ENCODE results near the gene RAB11FIP4. TPM values are rescaled to one million over a fixed set of nuclear protein-coding genes. Genes with fewer than 3 reads are reported as not detected.

RAB11FIP4 gene
- total and polyA plus RNA-seq, 4 donors: 5.2 to 19.1 (median 12.8) TPM

- no peak overlapping the region for H3K9ac ChIP-seq (ENCODE audit: insufficient read depth in 1 of 2, low read length in 2 of 2)
- ATAC-seq (ENCODE audit: insufficient read depth, low FRiP score): no peak
- 64 to 66% methylated on average over 4 of the region's 4 CpGs for WGBS, 2 donors
- DNase-seq: no peak
- H3K4me1 ChIP-seq (ENCODE audit: control insufficient read depth in 5 of 5, insufficient read depth in 5 of 5, low read length in 5 of 5): no peaks in the 10 kb centered on the region
- H3K27ac ChIP-seq (ENCODE audit: low read depth in 1 of 2, low read length in 1 of 2): no peak overlapping the region
- H3K36me3 ChIP-seq (ENCODE audit: control insufficient read depth in 4 of 4, insufficient read depth in 4 of 4, low read length in 4 of 4): no peaks in the 10 kb centered on the region
- no peak overlapping the region for H3K4me3 ChIP-seq
- no peaks in the 10 kb centered on the region for H3K27me3 ChIP-seq (ENCODE audit: control insufficient read depth in 3 of 3, insufficient read depth in 3 of 3, low read length in 2 of 3)
- TF ChIP-seq CTCF (IDR thresholded peaks at IDR 0.05; ENCODE audit: control extremely low read depth, extremely low read depth): no peak
- H3K9me3 ChIP-seq (ENCODE audit: control insufficient read depth in 4 of 4, insufficient read depth in 3 of 4, low read length in 3 of 4): no peaks in the 10 kb centered on the region
Observed at GRCh38 chr17:31459716-31460115, 68.2 kb downstream of the RAB11FIP4 start.

- H3K27ac ChIP-seq (ENCODE audit: low read depth in 1 of 2, low read length in 1 of 2): no peak overlapping the region
- H3K9me3 ChIP-seq (ENCODE audit: control insufficient read depth in 4 of 4, insufficient read depth in 3 of 4, low read length in 3 of 4): no peaks in the 10 kb centered on the region
- no peak for TF ChIP-seq CTCF (IDR thresholded peaks at IDR 0.05; ENCODE audit: control extremely low read depth, extremely low read depth)
- no peak for DNase-seq
- WGBS, 2 donors: 72 to 83% methylated on average over 6 of the region's 6 CpGs
- no peaks in the 10 kb centered on the region for H3K27me3 ChIP-seq (ENCODE audit: control insufficient read depth in 3 of 3, insufficient read depth in 3 of 3, low read length in 2 of 3)
- no peak overlapping the region for H3K9ac ChIP-seq (ENCODE audit: insufficient read depth in 1 of 2, low read length in 2 of 2)
- no peak for ATAC-seq (ENCODE audit: insufficient read depth, low FRiP score)
- H3K36me3 ChIP-seq (ENCODE audit: control insufficient read depth in 4 of 4, insufficient read depth in 4 of 4, low read length in 4 of 4): no peaks in the 10 kb centered on the region
- H3K4me1 ChIP-seq (ENCODE audit: control insufficient read depth in 5 of 5, insufficient read depth in 5 of 5, low read length in 5 of 5): no peaks in the 10 kb centered on the region
- H3K4me3 ChIP-seq: no peak overlapping the region
Observed at GRCh38 chr17:31460226-31460721, 68.8 kb downstream of the RAB11FIP4 start.

- ATAC-seq (ENCODE audit: insufficient read depth, low FRiP score): no peak
- 85 to 92% methylated on average over 8 of the region's 8 CpGs for WGBS, 2 donors
- H3K36me3 ChIP-seq (ENCODE audit: control insufficient read depth in 4 of 4, insufficient read depth in 4 of 4, low read length in 4 of 4): no peaks in the 10 kb centered on the region
Observed at GRCh38 chr17:31461227-31461810, 69.8 kb downstream of the RAB11FIP4 start.

More at GRCh38 chr17:31461227-31461810, 69.8 kb downstream of the RAB11FIP4 start:
- Histone ChIP-seq H3K4me1 (ENCODE audit: control insufficient read depth in 5 of 5, insufficient read depth in 5 of 5, low read length in 5 of 5) (peaks cover 0 to 3% (median 0%) of the 10 kb centered on the region in 5 donors), H3K27me3 (ENCODE audit: control insufficient read depth in 3 of 3, insufficient read depth in 3 of 3, low read length in 2 of 3) (no peaks in the 10 kb centered on the region), H3K9ac (ENCODE audit: insufficient read depth in 1 of 2, low read length in 2 of 2) (no peak overlapping the region), H3K4me3 (no peak overlapping the region), H3K9me3 (ENCODE audit: control insufficient read depth in 4 of 4, insufficient read depth in 3 of 4, low read length in 3 of 4) (no peaks in the 10 kb centered on the region), H3K27ac (ENCODE audit: low read depth in 1 of 2, low read length in 1 of 2) (no peak overlapping the region)
- no peak for DNase-seq
- no peak for TF ChIP-seq CTCF (IDR thresholded peaks at IDR 0.05; ENCODE audit: control extremely low read depth, extremely low read depth)

Measured in lung (tissue), 12 donors.